ENCODE measurements around the gene KIF11.

DNA sequence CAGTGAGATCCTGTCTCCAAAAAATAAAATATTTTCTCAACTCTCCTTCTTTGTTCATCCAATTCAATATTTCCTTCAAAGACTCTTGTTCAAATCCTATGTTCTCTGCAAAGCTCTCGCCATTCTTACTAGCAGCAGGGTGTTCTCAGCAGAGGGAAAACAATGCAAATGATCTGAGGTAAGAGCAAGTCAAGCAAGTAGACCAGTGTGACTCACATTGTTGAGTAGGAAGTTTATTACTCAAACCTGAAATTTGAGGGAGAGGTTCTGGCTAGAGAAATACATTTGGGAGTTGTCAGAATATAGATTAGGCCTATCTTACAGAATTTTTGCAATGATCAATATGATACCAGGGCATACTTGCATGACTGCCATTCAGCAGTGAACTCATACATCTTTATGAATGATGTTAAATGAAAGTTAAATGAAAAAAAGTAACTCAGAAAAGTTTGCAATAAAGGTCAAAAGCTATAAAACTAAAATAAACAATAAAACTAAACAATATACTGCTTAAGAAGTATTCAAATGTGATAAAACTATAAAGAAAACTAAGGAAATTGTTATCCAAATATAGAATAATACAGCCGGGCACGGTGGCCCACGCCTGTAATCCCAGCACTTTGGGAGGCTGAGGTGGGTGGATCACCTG, 24.9 kb upstream of the KIF11 start:
- TF ChIP-seq TCF7L2 (IDR thresholded peaks at IDR 0.05; ENCODE audit: low read depth, low read length) (no peak), BRCA1 (CRISPR knock-in tag; IDR thresholded peaks at IDR 0.05) (no peak), CBX5 (CRISPR knock-in tag; IDR thresholded peaks at IDR 0.05; ENCODE audit: borderline replicate concordance) (no peak), GATA4 (IDR thresholded peaks at IDR 0.05; ENCODE audit: borderline replicate concordance, low read depth) (no peak), TAF15 (IDR thresholded peaks at IDR 0.05; ENCODE audit: low read depth, low read length, poor library complexity, severe bottlenecking) (no peak), TBX3 (IDR thresholded peaks at IDR 0.05; ENCODE audit: borderline replicate concordance) (no peak), PLSCR1 (CRISPR knock-in tag; IDR thresholded peaks at IDR 0.05; ENCODE audit: borderline replicate concordance) (no peak), ZNF484 (CRISPR knock-in tag; IDR thresholded peaks at IDR 0.05; ENCODE audit: borderline replicate concordance, low read depth) (no peak), ETV5 (CRISPR knock-in tag; IDR thresholded peaks at IDR 0.05; ENCODE audit: borderline replicate concordance) (no peak), NPAS2 (CRISPR knock-in tag; IDR thresholded peaks at IDR 0.05; ENCODE audit: borderline replicate concordance) (no peak)
- TF ChIP-seq, protein P1, sequence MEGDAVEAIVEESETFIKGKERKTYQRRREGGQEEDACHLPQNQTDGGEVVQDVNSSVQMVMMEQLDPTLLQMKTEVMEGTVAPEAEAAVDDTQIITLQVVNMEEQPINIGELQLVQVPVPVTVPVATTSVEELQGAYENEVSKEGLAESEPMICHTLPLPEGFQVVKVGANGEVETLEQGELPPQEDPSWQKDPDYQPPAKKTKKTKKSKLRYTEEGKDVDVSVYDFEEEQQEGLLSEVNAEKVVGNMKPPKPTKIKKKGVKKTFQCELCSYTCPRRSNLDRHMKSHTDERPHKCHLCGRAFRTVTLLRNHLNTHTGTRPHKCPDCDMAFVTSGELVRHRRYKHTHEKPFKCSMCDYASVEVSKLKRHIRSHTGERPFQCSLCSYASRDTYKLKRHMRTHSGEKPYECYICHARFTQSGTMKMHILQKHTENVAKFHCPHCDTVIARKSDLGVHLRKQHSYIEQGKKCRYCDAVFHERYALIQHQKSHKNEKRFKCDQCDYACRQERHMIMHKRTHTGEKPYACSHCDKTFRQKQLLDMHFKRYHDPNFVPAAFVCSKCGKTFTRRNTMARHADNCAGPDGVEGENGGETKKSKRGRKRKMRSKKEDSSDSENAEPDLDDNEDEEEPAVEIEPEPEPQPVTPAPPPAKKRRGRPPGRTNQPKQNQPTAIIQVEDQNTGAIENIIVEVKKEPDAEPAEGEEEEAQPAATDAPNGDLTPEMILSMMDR (CRISPR knock-in tag; IDR thresholded peaks at IDR 0.05): no peak

All from HepG2 (cell line).